HG02588 (cell line): ENCODE results near the gene ARSG.
"Not testable (repeated sequence)": the region's sequence is repeated elsewhere in the genome, so short reads cannot be mapped to it uniquely, and the experiment has no call there.

Experiments
- ATAC-seq: cut with Tn5 transposase; IDR thresholded peaks from one replicate; pipeline ENCODE4 v1.9.1; 2021; ENCODE audit warnings: mild to moderate bottlenecking, moderate library complexity; ENCODE audit not compliant: unreplicated experiment

ARSG gene

GRCh38 chr17:68276339-68276738 lies 15.0 kb upstream of the ARSG start:
- not testable (repeated sequence) for ATAC-seq

DNA sequence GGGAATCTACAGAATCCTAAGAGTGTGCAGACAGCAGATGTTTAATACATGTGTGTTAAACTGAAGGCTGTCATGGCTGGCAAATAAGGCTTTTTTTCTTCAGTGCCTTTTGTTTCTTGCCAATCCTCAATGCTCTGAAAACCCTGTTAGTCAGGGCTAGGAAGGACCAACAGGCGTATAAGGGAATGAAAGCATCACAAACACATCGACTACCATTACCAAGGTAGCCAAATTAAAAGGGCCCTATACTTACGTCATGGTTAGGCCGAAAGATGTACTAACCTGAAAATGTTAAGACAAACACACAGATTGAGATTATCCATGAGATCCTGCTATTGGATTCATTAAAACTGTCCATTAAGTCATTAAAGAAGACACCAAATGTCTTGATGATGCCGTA lies 13.5 kb upstream of the ARSG start:
- ATAC-seq: no peak

DNA sequence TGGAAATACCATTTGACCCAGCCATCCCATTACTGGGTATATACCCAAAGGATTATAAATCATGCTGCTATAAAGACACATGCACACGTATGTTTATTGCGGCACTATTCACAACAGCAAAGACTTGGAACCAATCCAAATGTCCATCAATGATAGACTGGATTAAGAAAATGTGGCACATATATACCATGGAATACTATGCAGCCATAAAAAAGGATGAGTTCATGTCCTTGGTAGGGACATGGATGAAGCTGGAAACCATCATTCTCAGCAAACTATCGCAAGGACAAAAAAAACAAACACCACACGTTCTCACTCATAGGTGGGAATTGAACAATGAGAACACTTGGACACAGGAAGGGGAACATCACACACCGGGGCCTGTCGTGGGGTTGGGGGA lies 9.3 kb upstream of the ARSG start:
- not testable (repeated sequence) for ATAC-seq

GRCh38 chr17:68288375-68288774 lies 2.9 kb upstream of the ARSG start:
- ATAC-seq: no peak

- no peak for ATAC-seq
Measured at GRCh38 chr17:68288804-68289203, 2.5 kb upstream of the ARSG start.

DNA sequence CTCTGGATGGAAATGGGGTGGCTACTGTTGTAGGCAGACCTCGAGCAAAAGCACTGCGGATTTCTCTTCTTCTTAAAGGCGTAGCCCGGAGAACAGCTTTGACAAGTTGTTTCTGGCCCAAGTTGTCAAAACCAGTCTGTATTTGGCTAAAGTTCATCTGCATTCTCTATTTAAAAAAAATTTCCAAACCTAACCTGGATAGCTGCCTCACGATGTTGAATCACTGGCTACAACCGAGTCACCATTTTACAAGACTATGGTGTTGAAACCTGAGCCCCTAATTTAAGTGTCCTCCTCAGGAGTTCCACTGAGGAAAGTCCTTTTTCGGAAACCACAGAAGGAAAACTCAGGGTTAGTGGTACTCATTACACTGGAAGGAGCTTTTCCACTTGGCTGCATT lies 1.8 kb upstream of the ARSG start:
- ATAC-seq: no peak

GRCh38 chr17:68289936-68290267 lies 1.4 kb upstream of the ARSG start:
- ATAC-seq: no peak

- ATAC-seq: no peak
Measured at GRCh38 chr17:68290268-68290954, 884 bp upstream of the ARSG start.

DNA sequence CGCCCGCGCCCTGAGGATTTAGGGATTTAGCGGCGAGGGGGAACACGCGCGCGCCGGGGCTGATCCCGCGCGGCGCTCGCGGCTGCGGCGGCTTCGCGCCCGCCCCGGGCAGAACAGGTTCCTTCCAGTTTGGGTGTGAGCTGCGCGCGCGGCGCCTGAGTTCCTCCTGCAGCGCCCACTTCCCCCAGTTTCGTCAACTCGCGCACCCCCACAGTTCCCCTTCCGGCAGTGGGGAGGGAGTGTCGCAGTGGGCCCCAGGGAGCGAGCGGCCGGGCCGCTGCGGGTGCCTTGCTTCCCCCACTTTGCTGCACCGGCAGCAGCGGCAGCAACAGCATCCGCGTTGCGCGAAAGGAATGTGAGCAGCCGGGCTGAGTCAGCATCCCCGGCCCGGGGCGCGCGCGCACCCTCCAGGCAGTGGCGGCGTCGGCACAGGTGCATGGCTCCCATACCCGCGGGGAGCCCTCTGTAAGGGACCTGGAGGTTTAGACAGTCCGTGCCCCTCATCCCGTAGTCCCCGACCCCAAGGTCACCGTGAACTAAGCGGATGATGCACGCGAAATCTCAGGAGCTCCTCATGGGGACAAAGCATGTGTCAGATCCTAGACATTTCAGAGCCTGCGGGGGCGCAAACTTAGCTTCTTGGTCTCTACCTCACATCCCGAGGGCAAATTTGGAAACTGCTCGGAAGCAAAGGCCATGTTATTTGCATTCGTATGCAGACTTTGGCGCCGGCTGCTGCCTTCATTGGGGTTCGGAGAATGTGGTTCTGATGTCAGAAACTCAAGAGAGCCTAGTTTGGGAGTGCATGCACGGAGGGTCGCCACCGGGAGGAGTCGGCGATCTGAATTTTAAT lies 767 bp downstream of the ARSG start:
- peak; percentile 60 for ATAC-seq

- ATAC-seq: no peak
Measured at GRCh38 chr17:68292689-68293040, 1.4 kb downstream of the ARSG start.

- ATAC-seq: no peak
Measured at GRCh38 chr17:68293490-68294195, 2.3 kb downstream of the ARSG start.

- ATAC-seq: no peak
Measured at GRCh38 chr17:68294196-68294555, 2.9 kb downstream of the ARSG start.

DNA sequence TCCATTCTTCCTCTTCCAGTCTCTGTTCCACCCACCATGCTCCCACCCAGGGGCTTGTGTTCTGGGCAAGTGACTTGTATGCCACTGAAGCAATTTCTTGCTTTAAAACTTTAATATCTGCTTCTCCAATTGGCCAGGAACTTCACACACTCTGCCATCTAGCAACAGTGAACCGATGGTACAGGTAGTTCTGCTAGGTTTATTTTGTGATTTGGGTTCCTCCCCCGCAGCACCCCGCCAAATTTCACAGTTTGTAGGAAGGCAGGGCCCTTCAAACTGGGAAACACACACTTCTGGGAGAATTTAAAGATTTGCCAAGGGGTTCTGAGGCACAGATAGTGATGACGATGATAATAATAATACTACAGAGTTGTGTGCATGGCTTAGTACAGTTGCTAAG lies 3.3 kb downstream of the ARSG start:
- no peak for ATAC-seq

- ATAC-seq: no peak
Measured at GRCh38 chr17:68295086-68295485, 3.8 kb downstream of the ARSG start.

GRCh38 chr17:68296217-68297191 lies 5.2 kb downstream of the ARSG start:
- ATAC-seq: no peak

GRCh38 chr17:68297195-68297594 lies 5.9 kb downstream of the ARSG start:
- no peak for ATAC-seq

- no peak for ATAC-seq
Measured at GRCh38 chr17:68298601-68299000, 7.3 kb downstream of the ARSG start.

DNA sequence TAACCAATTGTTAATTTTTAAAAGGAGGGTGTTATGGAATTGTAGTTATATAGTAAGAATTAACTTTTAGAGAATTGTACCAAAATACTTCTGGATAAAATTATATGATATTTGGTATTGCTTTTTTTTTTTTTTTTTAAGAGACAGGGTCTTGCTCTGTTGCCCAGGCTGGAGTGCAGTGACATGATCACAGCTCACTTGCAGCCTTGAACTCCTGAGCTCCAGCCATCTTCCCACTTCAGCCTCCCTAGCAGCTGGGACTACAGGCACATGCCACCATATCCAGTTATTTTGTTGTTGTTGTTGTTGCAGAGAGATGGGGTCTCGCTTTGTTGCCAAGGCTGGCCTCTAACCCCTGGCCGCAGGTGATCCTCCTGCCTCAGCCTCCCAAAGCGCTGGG lies 8.5 kb downstream of the ARSG start:
- no peak for ATAC-seq

DNA sequence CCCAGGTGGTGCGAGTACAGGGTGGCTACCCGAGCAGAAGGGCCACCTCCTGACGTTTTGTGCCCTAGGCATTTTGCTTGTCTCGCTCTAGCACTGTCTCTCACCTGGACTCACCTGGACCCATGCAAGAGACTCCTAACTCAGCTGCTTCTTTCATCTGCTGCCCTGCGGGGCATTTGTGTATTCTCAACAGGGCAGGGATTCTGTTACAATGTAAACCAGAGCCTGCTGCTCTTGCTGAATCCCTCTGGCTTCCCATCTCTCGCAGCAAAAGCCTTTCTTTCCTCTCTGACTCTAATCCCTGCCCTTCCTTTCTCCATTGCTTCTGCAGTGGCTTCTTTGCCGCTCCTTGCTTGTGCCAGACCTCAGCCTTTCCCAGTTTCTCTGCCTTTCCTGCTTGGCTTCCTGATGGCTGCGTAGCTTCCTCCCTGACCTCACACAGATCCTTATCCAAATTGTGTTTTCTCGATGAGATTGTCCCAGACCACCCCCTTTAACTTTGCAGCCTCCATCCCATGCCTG lies 10.2 kb downstream of the ARSG start:
- no peak for ATAC-seq

DNA sequence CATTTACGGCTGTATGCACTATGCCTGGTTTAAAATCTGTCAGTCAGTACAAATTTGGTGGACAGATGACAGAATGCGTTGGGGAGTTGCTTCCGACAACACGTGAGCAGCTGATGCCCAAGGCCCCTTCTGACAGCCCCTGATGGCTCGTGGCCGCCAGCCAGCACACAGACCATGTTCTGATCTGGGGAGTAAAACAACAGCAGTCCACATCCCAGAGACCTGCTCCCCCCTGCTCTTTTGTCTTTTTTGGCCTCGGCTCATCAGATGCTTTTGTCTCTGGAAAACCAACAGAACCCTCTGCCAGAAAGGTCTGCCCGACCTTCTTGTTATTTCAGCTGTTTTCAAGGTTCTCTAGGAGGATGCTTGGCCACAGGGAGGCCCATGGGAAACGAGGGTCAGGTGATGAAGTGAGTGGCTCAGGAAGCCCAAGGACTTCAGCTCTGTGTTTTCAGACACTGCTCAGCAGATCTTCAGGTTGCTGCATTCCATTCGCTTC lies 10.8 kb downstream of the ARSG start:
- no peak for ATAC-seq
